HEK293T (cell line): ENCODE data around the gene PRKG1.
"Not testable (repeated sequence)": the region's sequence is repeated elsewhere in the genome, so short reads cannot be mapped to it uniquely, and the experiment has no call there.

Experiments used
- CTCF ChIA-PET: fragments of 350-600 bp; formaldehyde crosslinking; extraction: SDS; loops from one replicate; lab custom pipeline; 2021; ENCODE audit warnings: antibody characterized with exemption, inconsistent platforms; lab: Yijun Ruan, JAX
- POLR2A ChIA-PET: fragments of 350-600 bp; formaldehyde crosslinking; extraction: SDS; loops from one replicate; lab custom pipeline; 2020; ENCODE audit warnings: antibody characterized with exemption, inconsistent platforms; lab: Yijun Ruan, JAX
- DNase-seq: peaks from one replicate; pipeline ENCODE4 v3.0.0; 2012; ENCODE audit warnings: mixed read lengths; ENCODE audit errors: extremely low spot score
- ARNT ChIP-seq: fragments of 450-650 bp; IDR thresholded peaks from 2 replicates; pipeline ENCODE4 v1.6.1; 2017; ENCODE audit warnings: mild to moderate bottlenecking
- BHLHE40 ChIP-seq: fragments of 450-650 bp; IDR thresholded peaks from 2 replicates; pipeline ENCODE4 v1.6.1; 2016; ENCODE audit warnings: mild to moderate bottlenecking, moderate library complexity, borderline replicate concordance
- CTBP1 ChIP-seq: fragments of 450-650 bp; IDR thresholded peaks from 2 replicates; pipeline ENCODE4 v1.6.1; 2016; ENCODE audit warnings: borderline replicate concordance
- ELF4 ChIP-seq: fragments of 450-650 bp; IDR thresholded peaks from 2 replicates; pipeline ENCODE4 v1.6.1; 2017; ENCODE audit warnings: antibody characterized with exemption
- FOXA1 ChIP-seq: fragments of 450-650 bp; IDR thresholded peaks from 2 replicates; pipeline ENCODE4 v1.6.1; 2016; ENCODE audit warnings: mild to moderate bottlenecking
- FOXK2 ChIP-seq: fragments of 450-650 bp; IDR thresholded peaks from 2 replicates; pipeline ENCODE4 v1.6.1; 2016; ENCODE audit warnings: mild to moderate bottlenecking
- FOXM1 ChIP-seq: fragments of 450-650 bp; IDR thresholded peaks from 2 replicates; pipeline ENCODE4 v1.6.1; 2017; ENCODE audit warnings: mild to moderate bottlenecking, borderline replicate concordance
- HDGF ChIP-seq: fragments of 450-650 bp; IDR thresholded peaks from 2 replicates; pipeline ENCODE4 v1.6.1; 2017; ENCODE audit warnings: antibody characterized with exemption, borderline replicate concordance
- L3MBTL2 ChIP-seq: fragments of 450-650 bp; conservative IDR thresholded peaks from 2 replicates; pipeline ENCODE4 v1.6.1; 2016; ENCODE audit warnings: mild to moderate bottlenecking
- LEF1 ChIP-seq: fragments of 450-650 bp; IDR thresholded peaks from 2 replicates; pipeline ENCODE4 v1.6.1; 2017; ENCODE audit warnings: mild to moderate bottlenecking, borderline replicate concordance
- NFRKB ChIP-seq: fragments of 450-650 bp; IDR thresholded peaks from 2 replicates; pipeline ENCODE4 v1.6.1; 2016; ENCODE audit warnings: mild to moderate bottlenecking, moderate library complexity
- PKNOX1 ChIP-seq: fragments of 450-650 bp; IDR thresholded peaks from 2 replicates; pipeline ENCODE4 v1.6.1; 2016
- SP1 ChIP-seq: fragments of 450-650 bp; IDR thresholded peaks from 2 replicates; pipeline ENCODE4 v1.6.1; 2017
- SUZ12 ChIP-seq: fragments of 450-650 bp; IDR thresholded peaks from 2 replicates; pipeline ENCODE4 v1.6.1; 2016; ENCODE audit warnings: mild to moderate bottlenecking
- TARDBP ChIP-seq: fragments of 450-650 bp; IDR thresholded peaks from 2 replicates; pipeline ENCODE4 v1.6.1; 2016
- ZNF384 ChIP-seq: fragments of 450-650 bp; IDR thresholded peaks from 2 replicates; pipeline ENCODE4 v1.6.1; 2016

The PRKG1 gene

GRCh38 chr10:51188008-51188407 is 113.7 kb downstream of the PRKG1 start:
- ChIA-PET POLR2A (no interaction called here), CTCF (no interaction called here)
- TF ChIP-seq ARNT (no peak), SUZ12 (no peak), HDGF (no peak), FOXM1 (no peak), FOXA1 (no peak), TARDBP (no peak), L3MBTL2 (no peak)
- DNase-seq, result no peak

GRCh38 chr10:51188866-51189265 is 114.6 kb downstream of the PRKG1 start:
- ChIA-PET CTCF (no interaction called here), POLR2A (no interaction called here)
- TF ChIP-seq TARDBP (no peak), HDGF (no peak), ZNF384 (no peak)
- DNase-seq, result no peak

DNA sequence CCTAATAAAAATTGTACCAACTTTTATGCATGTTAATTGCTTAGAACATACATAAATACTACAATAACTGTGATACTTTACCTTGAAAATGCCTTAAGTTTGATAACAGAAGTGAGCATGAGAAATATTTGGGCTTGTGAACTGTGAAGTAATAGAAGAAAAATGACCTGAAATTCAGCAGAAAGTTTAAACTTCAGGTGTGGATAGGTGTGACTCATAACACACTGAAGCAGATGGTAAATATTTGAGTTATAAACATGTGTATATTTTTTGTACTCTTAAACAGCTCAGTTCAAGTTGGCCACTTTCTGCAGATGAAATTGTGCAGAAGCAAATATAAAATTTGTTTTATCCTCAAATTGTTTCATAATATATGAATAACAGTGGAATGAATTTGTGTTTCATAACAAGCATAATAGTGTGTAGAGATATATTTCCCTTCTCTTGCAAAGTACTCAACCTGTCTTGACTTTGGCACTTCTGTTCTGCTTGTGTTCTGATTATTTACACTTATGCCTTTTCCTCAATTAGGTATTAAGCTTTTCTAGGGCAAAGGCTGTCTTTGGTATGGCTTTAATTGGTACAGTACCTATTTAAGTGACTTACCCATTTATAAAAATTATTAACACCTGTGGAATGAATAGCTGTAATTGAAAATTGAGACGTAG is 122.4 kb downstream of the PRKG1 start:
- DNase-seq, result no peak
- ChIA-PET CTCF (no interaction called here), POLR2A (no interaction called here)
- TF ChIP-seq ARNT (no peak), L3MBTL2 (no peak)

DNA sequence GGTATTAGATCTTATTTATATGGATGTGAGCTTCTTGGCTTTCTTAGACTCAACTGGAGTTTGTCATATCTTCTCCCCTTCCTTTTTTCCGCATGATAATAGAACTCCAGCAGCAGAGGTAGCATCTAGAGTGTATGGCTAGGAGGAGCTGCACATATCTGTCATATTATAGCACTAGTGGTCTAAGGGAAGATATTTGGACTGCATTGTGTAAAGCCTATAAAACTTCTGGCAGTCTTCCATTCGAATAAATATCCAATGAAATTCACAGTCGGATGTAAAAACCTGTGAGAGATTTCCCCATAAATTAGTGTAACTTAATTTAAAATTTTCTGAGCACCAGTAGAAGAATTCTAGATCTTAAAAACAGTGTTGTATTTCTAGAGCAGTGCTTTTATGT is 123.9 kb downstream of the PRKG1 start:
- CTCF ChIA-PET, result no interaction called here
- POLR2A ChIA-PET, result no interaction called here
- TF ChIP-seq HDGF (no peak), L3MBTL2 (no peak)
- no peak for DNase-seq

- DNase-seq, result no peak
- ChIA-PET CTCF (interaction anchor here (0.7 kb wide), 1 partner anchor 23 kb away, joined by 3 read pairs; no protein-coding TSS in a partner anchor), POLR2A (no interaction called here)
- TF ChIP-seq FOXK2 (no peak), BHLHE40 (no peak), FOXA1 (no peak), ZNF384 (no peak), SUZ12 (no peak), L3MBTL2 (no peak)
Observed at GRCh38 chr10:51201947-51202346, 127.7 kb downstream of the PRKG1 start.

- POLR2A ChIA-PET, result no interaction called here
- TF ChIP-seq ARNT (no peak), SP1 (no peak)
- CTCF ChIA-PET, result no interaction called here
- no peak for DNase-seq
Observed at GRCh38 chr10:51203359-51203758, 129.1 kb downstream of the PRKG1 start.

DNA sequence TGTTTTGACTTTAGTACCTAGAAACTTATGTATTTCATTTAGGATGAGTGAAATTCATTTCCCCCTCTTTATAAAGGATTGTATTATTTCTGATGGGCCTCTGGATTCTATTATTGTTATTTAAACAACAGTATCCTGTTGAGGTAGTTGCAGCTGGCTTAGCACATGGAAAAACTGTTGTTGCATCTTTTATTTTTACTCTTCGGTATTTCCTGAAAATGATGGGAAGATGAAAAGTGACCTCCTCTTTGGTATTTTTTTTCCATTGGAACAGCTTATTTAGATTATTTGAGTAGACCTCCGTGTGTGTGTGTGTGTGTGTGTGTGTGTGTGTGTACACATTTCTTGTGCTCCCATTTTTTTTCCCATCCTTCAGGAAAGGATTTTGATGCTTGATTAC is 129.8 kb downstream of the PRKG1 start:
- ChIA-PET POLR2A (no interaction called here), CTCF (no interaction called here)
- DNase-seq, result no peak
- TF ChIP-seq ELF4, result no peak

GRCh38 chr10:51204701-51205100 is 130.4 kb downstream of the PRKG1 start:
- TF ChIP-seq FOXK2 (no peak), SUZ12 (no peak), BHLHE40 (no peak), TARDBP (no peak), ARNT (no peak), PKNOX1 (no peak), NFRKB (no peak), FOXA1 (no peak), CTBP1 (no peak), ELF4 (no peak), HDGF (no peak), FOXM1 (no peak), L3MBTL2 (no peak), ZNF384 (no peak), LEF1 (no peak)
- ChIA-PET POLR2A (no interaction called here), CTCF (interaction anchor here (0.6 kb wide), 1 partner anchor 9 kb away, joined by 4 read pairs; no protein-coding TSS in a partner anchor)
- no peak for DNase-seq

- ChIA-PET POLR2A (no interaction called here), CTCF (no interaction called here)
- no peak for DNase-seq
- no peak for TF ChIP-seq SP1
- TF ChIP-seq BHLHE40, result no peak
- no peak for TF ChIP-seq TARDBP
- no peak for TF ChIP-seq LEF1
- no peak for TF ChIP-seq ELF4
- TF ChIP-seq L3MBTL2, result no peak
Observed at GRCh38 chr10:51206500-51206899, 132.2 kb downstream of the PRKG1 start.

GRCh38 chr10:51212937-51213336 is 138.7 kb downstream of the PRKG1 start:
- CTCF ChIA-PET, POLR2A ChIA-PET, DNase-seq: not testable (repeated sequence)
